Measurements from ENCODE around the gene ARFRP1.

ARFRP1 gene

GRCh38 chr20:63740070-63740626 is 32.4 kb upstream of the ARFRP1 start:
- no peak for TF ChIP-seq CTCF (IDR thresholded peaks at IDR 0.05; ENCODE audit: control extremely low read depth, extremely low read depth, low read depth, missing control alignments)
- DNase-seq (ENCODE audit: extremely low spot score): peak; percentile 65

GRCh38 chr20:63739130-63740069 is 31.6 kb upstream of the ARFRP1 start, which contains the start of gene SLC2A4RG:
Gene SLC2A4RG (plus strand): TSS chr20:63739776. CDS start chr20:63739913, 137 bp downstream.
- TF ChIP-seq CTCF (IDR thresholded peaks at IDR 0.05; ENCODE audit: control extremely low read depth, extremely low read depth, low read depth, missing control alignments): no peak
- peak; percentile 97 for DNase-seq (ENCODE audit: extremely low spot score)
- ChIA-PET POLR2A (interaction anchor here (1.0 kb wide), 1 partner anchor 32 kb away, joined by 3 read pairs; the partner anchor contains the start of genes ARFRP1 and ZGPAT), CTCF (no interaction called here)

More at GRCh38 chr20:63740070-63740626, 32.4 kb upstream of the ARFRP1 start:
- CTCF ChIA-PET: no interaction called here
- POLR2A ChIA-PET: no interaction called here

- no peak for TF ChIP-seq CTCF (IDR thresholded peaks at IDR 0.05; ENCODE audit: control extremely low read depth, extremely low read depth, low read depth, missing control alignments)
- ChIA-PET POLR2A (interaction anchor here (1.0 kb wide), 1 partner anchor 31 kb away, joined by 3 read pairs; the partner anchor contains the start of genes ARFRP1 and ZGPAT), CTCF (interaction anchor here (0.9 kb wide), 1 partner anchor 9 kb away, joined by 3 read pairs; no protein-coding TSS in a partner anchor)
- peak; percentile 20 for DNase-seq (ENCODE audit: extremely low spot score)
Observed at GRCh38 chr20:63738687-63739129, 30.9 kb upstream of the ARFRP1 start.

GRCh38 chr20:63737945-63738686 is 30.3 kb upstream of the ARFRP1 start:
- ChIA-PET CTCF (interaction anchor here (0.9 kb wide), 1 partner anchor 8 kb away, joined by 3 read pairs; no protein-coding TSS in a partner anchor), POLR2A (no interaction called here)
- no peak for TF ChIP-seq CTCF (IDR thresholded peaks at IDR 0.05; ENCODE audit: control extremely low read depth, extremely low read depth, low read depth, missing control alignments)
- DNase-seq (ENCODE audit: extremely low spot score): peak; percentile 65

GRCh38 chr20:63737695-63737944 is 29.8 kb upstream of the ARFRP1 start:
- ChIA-PET POLR2A (no interaction called here), CTCF (interaction anchor here (0.9 kb wide), 1 partner anchor 8 kb away, joined by 3 read pairs; no protein-coding TSS in a partner anchor)
- no peak for TF ChIP-seq CTCF (IDR thresholded peaks at IDR 0.05; ENCODE audit: control extremely low read depth, extremely low read depth, low read depth, missing control alignments)
- no peak for DNase-seq (ENCODE audit: extremely low spot score)

All from GM10248 (cell line).